Sciatic nerve (tissue), 2 donors: ENCODE measurements around the gene IGLON5. TPM values are rescaled to one million over a fixed set of nuclear protein-coding genes. Genes with fewer than 3 reads are reported as not detected.

ENCODE experiments used
- ATAC-seq: fragments of 200-7000 bp; cut with Tn5 transposase; one replicate; pipeline ENCODE4 v1.9.1; 2020; ENCODE audit warnings: mild to moderate bottlenecking, moderate library complexity
- DNase-seq: peaks from one replicate; pipeline ENCODE4 v3.0.0-alpha.2; 2020; ENCODE audit warnings: low spot score
- intact Hi-C: fragments of 100-400 bp; cut with DNase I; formaldehyde crosslinking; loops from one replicate; pipeline ENCODE4 v1.14.2; 2022
- total RNA-seq: library from RNA; stranded (reverse); fragmentation: NEBNext Ultra II Directional; extraction: Animal tissue kit (Norgen Biotek cat#: 25700); gene quantifications from one replicate; pipeline ENCODE4 v1.2.1, GENCODE V29; 2021
- donor health status: DM: no; HTN: no; CAD: no.
- donor health status: DM: no; HTN: no; CAD: no.

Gene IGLON5
- total RNA-seq, 1 donor from 2014 or later: not detected

GRCh38 chr19:51372649-51373504, 61.4 kb downstream of the IGLON5 start, which contains the start of gene NKG7:
TSS of gene NKG7 (minus strand) at chr19:51372654. CDS start at chr19:51372535, 119 bp downstream.
- intact Hi-C loops: no loop called here
- no peak for ATAC-seq
- no peak for DNase-seq

- DNase-seq (no peak), ATAC-seq (no peak)
- intact Hi-C loops: no loop called here
Measured at GRCh38 chr19:51375504-51376221, 64.2 kb downstream of the IGLON5 start.

DNA sequence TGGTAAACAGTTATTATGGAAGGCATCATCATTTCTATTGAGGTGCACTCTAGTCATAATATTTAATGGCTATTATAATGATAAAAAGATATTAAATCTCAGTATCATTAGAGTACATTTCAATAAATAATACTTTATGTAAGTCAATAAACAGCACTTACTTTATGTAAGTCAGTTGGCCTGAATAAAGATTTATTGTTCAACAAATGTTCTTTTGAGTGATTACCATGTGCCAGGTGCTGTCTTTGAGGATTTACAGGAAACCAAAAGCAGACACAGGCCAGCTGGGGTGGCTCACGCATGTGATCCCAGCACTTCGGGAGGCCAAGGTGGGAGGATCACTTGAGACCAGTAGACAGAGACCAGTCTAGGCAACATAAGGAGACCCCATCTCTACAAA, 66.0 kb downstream of the IGLON5 start:
- ATAC-seq: no peak
- intact Hi-C loops: no loop called here
- no peak for DNase-seq

- intact Hi-C loops: no loop called here
- no peak for ATAC-seq
- DNase-seq: no peak
Measured at GRCh38 chr19:51380379-51380778, 68.9 kb downstream of the IGLON5 start.

Other genes with a start within 250 kb of the IGLON5 start
- gene KLK13, start 246.6 kb upstream of the IGLON5 start, total RNA-seq: 0.58 TPM
- 2.8 TPM for gene KLK14, start 228.8 kb upstream of the IGLON5 start, total RNA-seq
- 6.1 TPM for gene CTU1, start 203.2 kb upstream of the IGLON5 start, total RNA-seq
- gene SIGLEC9, start 186.7 kb upstream of the IGLON5 start, total RNA-seq: 5.3 TPM
- 2.0 TPM for gene SIGLEC7, start 169.3 kb upstream of the IGLON5 start, total RNA-seq
- gene CD33, start 86.6 kb upstream of the IGLON5 start, total RNA-seq: 10.7 TPM
- gene SIGLECL1, start 60.6 kb upstream of the IGLON5 start, total RNA-seq: not detected
- 1.8 TPM for gene VSIG10L, start 30.5 kb downstream of the IGLON5 start, total RNA-seq
- 65.0 TPM for gene ETFB, start 54.7 kb downstream of the IGLON5 start, total RNA-seq
- gene CLDND2, start 57.4 kb downstream of the IGLON5 start, total RNA-seq: 2.4 TPM
- 8.9 TPM for gene NKG7, start 61.0 kb downstream of the IGLON5 start, total RNA-seq
- gene LIM2, start 76.3 kb downstream of the IGLON5 start, total RNA-seq: not detected
- not detected for gene C19orf84, start 78.9 kb downstream of the IGLON5 start, total RNA-seq
- 3.2 TPM for gene SIGLEC10, start 106.0 kb downstream of the IGLON5 start, total RNA-seq
- 0.49 TPM for gene SIGLEC8, start 146.8 kb downstream of the IGLON5 start, total RNA-seq
- gene CEACAM18, start 166.9 kb downstream of the IGLON5 start, total RNA-seq: not detected
- not detected for gene SIGLEC12, start 190.2 kb downstream of the IGLON5 start, total RNA-seq
- gene SIGLEC6, start 220.0 kb downstream of the IGLON5 start, total RNA-seq: 2.4 TPM